Suprapubic skin (tissue), 3 donors: ENCODE measurements around the gene BUD13.

Source experiments
- POLR2A ChIP-seq, 2 donors: fragments of 450-650 bp; IDR thresholded peaks; one replicate each; pipeline ENCODE4 v1.6.1; 2017; ENCODE audit warnings: antibody characterized with exemption in 2 of 2, mild to moderate bottlenecking in 2 of 2, moderate library complexity in 2 of 2
- TF ChIP-seq, protein P1 (sequence below), 2 donors: fragments of 200-600 bp in 1 of 2; fragments of 450-650 bp in 1 of 2; sonication (generic) in 1 of 2; IDR thresholded peaks; one replicate each; pipeline ENCODE4 v1.5.1; 2016 to 2019; ENCODE audit warnings: antibody characterized with exemption in 2 of 2, mild to moderate bottlenecking in 1 of 2, moderate library complexity in 1 of 2

GRCh38 chr11:116808262-116809175, 35.7 kb upstream of the BUD13 start:
- TF ChIP-seq, protein P1, sequence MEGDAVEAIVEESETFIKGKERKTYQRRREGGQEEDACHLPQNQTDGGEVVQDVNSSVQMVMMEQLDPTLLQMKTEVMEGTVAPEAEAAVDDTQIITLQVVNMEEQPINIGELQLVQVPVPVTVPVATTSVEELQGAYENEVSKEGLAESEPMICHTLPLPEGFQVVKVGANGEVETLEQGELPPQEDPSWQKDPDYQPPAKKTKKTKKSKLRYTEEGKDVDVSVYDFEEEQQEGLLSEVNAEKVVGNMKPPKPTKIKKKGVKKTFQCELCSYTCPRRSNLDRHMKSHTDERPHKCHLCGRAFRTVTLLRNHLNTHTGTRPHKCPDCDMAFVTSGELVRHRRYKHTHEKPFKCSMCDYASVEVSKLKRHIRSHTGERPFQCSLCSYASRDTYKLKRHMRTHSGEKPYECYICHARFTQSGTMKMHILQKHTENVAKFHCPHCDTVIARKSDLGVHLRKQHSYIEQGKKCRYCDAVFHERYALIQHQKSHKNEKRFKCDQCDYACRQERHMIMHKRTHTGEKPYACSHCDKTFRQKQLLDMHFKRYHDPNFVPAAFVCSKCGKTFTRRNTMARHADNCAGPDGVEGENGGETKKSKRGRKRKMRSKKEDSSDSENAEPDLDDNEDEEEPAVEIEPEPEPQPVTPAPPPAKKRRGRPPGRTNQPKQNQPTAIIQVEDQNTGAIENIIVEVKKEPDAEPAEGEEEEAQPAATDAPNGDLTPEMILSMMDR (IDR thresholded peaks at IDR 0.05), result no peak
- no peak for TF ChIP-seq POLR2A (IDR thresholded peaks at IDR 0.05)
